Activated naive CD4-positive, alpha-beta T cell treated with Interleukin-2 at 50 U/mL for 16 hours (primary cell): ENCODE measurements around the gene ESR1.
"Not testable (repeated sequence)": the region's sequence is repeated elsewhere in the genome, so short reads cannot be mapped to it uniquely, and the experiment has no call there.

ENCODE experiments used
- DNase-seq: peaks from one replicate; pipeline ENCODE4 v3.0.0-alpha.2; 2020

The ESR1 gene

DNA sequence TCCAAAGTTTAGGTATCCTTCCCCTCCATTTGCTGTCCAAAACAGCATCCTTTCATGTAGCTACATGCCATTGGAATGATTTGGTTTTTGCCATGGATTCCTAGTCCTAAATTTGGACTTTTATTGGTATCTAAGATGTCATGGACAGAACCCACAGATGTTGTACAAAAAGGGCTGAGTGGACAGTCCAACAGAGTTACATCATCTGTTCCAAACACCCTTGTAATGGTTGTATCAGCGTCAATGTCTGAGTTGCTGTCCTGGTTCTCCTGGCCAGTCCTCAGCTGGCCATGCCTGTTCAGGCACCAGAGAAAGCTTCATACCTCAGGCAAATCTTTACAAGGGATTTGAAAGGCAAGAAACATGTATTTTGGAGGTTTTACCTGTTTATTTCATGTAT, 191.3 kb downstream of the ESR1 start:
- DNase-seq, result no peak

DNA sequence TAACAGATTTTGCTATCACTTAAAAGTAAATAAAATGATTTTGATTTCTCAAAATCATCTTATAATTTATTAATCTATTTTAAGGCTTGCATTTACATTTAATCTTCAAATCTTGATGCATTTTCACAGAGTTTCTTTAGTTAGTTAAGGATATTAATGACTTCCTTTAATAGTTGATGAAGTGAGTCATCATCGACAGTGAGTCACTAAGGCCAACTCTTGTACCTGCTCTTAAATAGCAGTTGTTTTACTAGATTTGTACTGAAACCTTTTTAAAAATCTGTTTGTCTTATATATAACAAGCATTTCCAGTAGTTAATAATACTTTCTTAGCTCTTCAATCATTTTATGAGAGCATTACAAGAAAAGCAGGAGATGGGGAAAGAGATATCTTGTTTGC, 191.7 kb downstream of the ESR1 start:
- DNase-seq, result no peak

DNA sequence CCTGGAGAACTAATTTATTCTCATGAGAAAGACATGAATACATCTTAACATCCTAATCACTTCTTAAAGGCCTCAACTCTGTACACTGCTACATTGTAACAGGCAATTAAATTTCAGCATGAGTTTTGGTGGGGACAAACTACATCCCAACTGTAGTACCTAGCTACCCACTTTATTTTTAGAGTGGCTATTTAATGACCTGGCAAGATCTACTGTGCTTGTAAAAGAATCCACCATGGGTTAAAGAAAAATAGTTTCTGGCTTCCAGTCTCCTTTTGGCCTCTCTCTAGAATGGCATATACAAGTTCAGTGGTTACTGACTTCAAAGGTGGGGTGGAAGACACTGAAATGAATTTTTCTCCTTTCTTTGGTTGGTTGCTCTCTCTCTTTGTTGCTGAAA, 193.9 kb downstream of the ESR1 start:
- no peak for DNase-seq

DNA sequence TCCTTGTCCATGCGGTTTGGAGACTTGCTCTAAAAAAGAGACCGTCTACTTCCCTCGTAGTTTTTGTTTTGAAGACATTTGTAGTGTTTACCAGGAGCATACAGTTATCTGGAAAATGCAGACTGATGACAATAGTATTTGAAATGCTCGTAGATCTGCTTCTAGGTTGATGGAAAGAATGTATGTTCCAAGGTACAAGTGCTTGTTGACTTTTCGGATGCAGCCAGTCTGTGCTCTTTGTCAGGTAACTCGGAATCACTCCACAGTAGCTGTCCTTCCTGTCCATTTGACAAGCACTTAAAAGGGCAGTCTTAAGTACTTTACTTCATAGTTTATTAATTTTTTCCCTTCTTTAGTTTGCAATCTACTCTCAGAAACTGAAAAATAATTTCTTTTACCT, 194.8 kb downstream of the ESR1 start:
- no peak for DNase-seq

DNA sequence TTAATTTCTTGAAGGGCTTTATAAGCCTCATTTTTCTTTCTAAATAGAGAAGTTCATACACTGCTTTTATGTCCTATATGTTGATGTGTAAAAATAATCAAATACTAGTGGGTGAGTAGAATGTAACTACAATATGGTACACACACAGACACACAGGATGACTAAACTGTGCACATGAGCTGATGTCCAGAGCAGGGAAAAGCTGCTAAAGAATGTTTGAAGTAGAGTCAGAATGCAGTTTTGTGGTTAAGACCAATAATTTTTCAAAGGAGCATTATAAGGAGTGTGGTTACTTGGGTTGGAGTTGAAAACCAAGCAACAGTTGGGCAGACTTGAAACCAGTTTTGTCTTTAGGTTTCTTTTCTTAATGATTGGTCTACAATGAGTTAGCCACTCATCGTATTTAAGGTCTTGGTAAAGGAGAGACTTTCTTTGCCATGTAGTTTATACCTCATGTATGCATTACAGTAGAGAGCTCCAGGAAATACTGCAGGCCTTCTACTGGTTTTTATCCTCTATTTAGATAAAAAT, 196.6 kb downstream of the ESR1 start:
- DNase-seq, result no peak

DNA sequence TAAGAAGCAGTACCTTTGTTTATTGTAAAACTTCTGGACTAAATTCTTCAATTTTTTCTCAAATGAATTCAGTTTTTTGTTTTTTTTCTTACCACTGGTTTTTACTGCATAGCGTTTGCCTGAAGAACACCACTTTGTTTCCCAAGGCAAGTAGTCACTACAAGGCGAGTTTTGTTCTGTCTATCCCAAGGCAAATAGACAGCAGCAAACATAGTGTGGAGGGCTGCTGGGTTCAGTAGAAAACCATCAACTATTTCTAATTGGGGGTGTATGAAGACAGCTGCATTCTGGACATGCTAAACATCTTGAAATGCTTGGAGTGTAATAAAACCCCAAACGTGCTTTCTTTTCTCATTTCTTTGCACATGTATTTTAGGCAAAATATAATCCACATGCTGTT, 197.4 kb downstream of the ESR1 start:
- no peak for DNase-seq

DNA sequence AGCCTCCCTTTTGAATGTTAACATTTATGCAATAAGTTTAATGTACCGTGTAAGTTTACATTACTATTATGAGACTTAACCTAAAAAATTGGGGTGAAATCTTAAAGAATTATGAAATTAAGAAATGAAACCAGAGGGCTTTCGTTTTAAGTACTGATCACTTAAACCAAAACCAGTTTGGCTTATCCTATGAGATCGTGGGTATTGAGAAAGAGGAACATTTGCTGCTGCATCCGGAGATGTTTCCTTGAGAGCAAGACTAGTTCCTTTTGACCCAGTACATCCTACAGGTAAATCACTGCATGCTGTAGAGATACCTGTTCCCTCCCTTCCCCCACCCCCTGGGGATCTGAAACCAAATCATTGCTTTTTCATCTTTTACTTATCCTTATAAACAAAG, 201.3 kb downstream of the ESR1 start:
- no peak for DNase-seq

DNA sequence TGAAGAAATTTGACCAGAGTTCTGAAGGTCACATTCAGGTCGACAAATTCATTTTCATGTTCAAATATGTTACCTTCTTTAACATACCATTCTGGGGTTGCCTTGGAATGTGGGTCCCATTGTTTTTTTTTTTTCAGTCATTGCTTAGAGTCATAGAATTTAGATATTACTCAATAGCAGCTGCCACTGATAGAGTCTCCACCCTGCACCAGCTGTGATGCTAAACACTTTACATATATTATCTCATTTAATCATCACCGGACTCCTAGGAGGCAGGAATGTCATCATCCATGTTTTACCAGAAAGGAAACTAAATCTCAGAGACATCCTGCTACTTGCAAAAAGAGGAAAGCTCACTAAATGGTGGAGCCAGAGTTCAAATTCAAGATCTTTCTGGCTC, 204.7 kb downstream of the ESR1 start:
- no peak for DNase-seq

DNA sequence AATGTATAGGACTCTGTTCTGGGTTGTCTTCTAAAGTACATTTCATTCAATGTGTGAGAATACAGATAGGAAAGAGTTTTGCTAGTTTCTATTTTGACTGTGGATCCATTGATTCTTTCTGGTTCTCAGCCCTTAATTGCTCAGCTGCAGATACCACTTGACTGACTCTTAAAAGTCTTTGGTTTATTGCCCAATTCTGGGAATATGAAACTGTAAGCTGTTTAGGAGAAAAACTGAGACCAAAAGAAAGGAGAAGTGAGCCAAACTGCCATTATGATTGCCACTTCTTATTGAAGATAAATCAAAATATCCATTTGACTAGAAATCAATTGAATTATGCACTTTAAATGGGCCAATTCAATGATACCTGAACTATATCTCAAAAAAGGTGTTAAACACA, 211.4 kb downstream of the ESR1 start:
- DNase-seq, result no peak

DNA sequence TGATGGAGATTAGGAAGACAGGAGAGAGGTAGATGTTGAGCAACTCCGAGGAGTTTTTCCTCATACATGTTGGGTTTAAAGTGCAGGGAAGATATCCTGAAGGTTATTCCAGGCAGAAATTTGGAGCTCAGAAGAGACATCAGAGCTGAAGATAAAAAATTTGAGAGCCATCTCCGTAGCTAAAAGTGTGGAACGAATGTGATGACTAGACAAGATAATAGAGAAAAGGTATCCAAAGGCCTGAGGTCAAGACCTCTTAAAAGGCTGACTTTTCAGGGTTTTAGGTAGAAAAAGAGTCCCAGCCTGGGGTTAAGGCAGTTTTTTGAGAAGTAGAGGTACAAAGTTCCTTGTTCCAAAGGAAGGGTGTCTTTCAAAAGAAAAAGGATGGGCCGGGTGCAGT, 214.8 kb downstream of the ESR1 start:
- DNase-seq, result no peak

DNA sequence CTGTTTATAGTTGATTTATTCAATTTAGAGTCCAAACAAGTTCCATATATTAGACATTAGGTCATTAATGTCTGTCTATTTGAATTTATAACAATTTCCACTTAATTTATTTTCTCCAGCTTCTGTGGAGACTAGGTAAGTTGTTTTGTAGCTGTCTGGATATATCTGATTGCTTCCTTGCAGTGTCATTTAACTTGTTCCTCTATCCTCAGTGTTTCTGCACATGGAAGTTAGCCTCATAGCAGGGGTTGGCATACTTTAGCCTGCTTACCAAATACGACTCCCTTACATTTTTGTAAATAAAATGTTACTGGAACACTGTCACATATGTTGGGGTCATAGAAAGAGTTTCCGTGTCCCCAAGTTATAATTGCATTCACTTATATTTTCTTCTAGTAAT, 216.1 kb downstream of the ESR1 start:
- no peak for DNase-seq

DNA sequence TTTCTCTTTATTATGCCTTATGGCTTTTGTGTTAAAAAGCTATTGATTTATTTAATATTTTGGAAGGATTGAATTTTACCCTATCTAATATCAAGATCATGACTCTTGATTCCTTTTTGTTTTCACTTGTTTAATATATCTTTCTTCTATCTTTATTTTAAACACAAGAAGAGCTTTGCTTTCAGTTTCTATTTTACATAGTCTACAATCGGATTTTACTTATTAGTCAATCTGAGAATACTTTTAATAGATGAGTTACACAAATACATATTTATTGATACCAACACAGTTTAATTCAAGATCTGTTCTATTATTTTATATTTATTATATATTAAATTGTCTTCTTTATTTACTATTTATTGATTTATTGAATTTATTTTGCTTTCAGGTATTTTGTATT, 218.8 kb downstream of the ESR1 start:
- no peak for DNase-seq

DNA sequence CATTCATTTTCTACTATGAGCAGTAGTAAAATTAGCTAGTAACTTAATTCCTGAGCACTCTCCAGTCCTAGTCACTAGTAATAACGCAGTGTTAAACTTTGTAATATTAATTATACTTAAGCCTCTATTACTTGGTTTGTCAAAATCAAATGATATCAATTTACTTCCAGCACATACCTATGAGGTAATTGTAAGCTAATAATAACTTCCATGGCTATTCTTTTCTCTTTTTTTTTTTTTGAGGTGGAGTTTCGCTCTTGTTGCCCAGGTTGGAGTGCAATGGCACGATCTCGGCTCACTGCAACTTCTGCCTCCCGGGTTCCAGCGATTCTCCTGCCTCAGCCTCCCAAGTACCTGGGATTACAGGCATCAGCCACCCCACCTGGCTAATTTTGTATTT, 219.3 kb downstream of the ESR1 start:
- DNase-seq, result not testable (repeated sequence)

DNA sequence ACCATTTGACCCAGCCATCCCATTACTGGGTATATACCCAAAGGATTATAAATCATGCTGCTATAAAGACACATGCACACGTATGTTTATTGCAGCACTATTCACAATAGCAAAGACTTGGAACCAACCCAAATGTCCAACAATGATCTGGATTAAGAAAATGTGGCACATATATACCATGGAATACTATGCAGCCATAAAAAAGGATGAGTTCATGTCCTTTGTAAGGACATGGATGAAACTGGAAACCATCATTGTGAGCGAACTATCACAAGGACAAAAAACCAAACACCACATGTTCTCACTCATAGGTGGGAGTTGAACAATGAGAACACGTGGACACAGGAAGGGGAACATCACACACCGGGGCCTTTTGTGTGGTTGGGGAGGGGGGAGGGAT, 226.3 kb downstream of the ESR1 start:
- not testable (repeated sequence) for DNase-seq

DNA sequence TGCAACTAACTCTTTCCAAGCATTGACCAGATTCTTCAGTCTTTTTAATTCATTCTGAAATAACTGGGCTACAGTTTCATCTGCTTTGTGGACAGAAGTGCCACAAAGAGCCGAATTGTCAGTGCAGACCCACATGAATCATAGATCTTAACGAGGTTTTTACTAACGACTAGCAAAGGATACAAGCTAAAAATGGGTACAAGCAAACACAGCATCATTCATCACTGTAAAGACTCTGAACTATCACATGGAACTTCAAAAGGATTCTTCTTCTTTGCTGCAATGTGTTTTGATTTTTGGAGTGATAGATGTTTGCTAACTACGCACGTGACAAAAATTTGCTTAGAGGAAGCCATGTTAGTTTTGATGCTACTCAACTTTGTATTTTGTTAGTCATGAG, 227.1 kb downstream of the ESR1 start:
- DNase-seq, result no peak

DNA sequence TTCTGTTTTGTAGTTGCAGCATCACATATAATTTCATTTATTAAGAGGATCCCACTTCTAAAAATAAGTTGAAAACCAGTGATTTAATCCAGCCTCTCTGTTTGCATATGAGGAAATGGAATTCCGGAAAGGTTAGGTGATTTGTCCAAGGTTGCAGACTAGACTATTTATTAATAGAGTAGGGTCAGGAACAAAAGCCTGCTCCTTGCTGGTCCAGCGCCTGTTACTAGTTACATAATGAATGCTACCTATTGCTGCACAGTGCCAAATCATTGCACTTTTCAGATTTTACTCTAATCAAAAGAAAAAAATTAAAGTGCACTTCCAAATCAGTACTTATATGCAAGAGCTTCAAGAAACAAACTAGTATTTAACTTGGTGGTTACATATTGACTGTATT, 238.6 kb downstream of the ESR1 start:
- DNase-seq, result no peak

DNA sequence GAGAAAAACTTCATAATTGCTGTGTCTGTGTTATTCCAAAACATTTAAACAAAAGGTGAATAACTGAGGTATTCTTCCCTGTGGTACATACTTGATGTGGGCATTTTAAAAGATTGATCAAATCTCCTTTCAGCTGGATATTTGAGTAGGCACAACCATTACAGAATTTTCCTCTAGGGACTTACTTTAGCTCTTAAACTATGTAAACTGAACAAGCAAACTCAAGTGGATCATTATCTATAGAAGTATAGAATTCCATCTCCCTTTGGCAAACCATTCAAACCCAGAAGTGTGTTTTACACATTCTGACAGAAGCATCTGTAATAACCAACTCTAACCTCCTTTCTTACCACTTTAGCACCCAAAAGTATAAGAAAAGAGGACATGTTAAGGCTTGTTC, 241.4 kb downstream of the ESR1 start:
- no peak for DNase-seq

DNA sequence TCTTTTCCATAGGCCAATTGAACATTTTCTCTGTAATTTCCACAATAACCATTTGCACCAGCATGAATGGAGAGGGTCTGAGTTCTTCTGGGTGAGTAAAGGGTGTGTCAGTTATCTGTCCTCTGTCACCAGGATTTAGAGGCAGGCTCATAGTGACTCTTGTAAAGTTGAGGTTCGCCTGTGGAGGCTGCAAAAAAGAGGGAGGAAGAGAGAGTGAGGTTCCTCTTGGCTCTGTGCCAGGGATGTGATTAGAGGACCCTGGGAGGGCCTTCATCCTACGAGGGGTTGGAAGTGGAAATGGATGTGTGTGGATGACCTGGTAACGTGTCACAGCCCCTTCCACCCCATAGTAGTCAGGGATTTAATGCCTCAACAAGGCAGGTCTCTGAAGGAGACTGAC, 242.0 kb downstream of the ESR1 start:
- no peak for DNase-seq

DNA sequence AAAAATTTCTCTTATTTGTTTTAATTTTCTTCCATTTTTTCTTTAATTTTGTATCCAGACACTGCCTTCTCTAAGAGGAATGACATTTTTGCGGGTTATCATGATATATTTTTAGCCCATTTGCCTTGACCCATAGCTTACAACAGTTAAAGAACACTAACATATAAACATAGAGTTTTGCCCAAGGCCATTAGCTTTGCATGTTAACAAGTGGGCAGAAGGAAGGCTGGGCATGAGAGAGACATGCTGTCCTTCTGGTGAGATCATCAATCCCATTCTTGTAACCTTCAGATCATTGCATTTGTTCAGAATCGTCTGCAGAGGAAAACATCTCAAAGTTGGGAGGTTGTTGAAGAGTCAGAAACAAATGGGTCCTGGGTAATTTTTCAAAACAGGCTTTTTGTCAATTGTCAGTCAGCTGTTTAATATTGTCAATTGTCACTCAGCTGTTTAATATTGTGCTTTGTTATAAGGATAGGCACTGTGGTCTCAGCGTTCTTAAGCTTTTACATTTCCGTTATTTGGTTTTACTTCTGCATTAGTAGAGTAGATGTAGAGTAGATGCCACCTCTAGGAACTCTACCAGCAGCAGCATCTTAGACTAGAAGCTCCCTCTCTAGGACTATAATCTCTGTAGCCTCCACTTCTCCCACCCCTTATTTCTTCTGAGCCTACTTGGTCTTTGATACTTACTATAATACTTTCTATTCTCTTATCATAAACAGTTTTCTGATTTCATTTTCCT, 243.1 kb downstream of the ESR1 start:
- DNase-seq, result no peak

DNA sequence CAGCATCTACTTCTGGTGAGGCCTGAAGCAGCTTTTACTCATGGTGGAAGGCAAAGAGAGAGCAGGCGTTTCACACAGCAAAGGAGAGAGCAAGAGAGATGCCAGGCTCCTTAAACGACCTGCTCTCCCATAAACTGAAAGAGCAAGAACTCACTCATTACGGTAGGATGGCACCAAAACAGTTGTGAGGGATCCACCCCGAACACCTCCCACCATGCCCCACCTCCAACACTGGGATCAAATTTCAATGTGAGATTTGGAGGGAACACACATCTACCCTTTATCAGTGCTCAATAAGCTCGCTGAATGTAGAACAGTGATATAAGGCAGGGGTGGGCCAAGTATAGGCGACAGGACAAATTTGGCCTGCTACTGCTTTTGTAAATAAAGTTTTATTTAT, 244.6 kb downstream of the ESR1 start:
- DNase-seq, result no peak

DNA sequence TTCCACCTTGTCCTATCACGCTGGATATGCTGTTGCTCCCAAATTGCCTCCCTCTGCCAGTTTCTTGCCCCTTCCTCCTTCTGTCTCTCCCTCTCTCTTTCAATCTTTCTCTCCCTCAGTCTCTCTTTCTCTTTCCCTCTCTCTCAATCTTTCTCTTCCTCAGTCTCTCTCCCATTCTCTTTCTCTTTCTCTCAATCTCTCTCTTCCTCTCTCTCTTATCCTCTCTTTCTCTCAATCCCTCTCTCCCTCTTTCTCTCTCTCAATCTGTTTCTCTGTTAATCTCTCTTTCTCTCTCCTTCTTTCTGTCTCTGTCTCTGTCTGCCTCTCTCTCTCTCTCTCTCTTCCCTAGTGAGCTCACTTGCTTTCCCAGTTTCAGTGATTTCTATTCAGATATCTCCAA, 245.8 kb downstream of the ESR1 start:
- DNase-seq, result no peak

DNA sequence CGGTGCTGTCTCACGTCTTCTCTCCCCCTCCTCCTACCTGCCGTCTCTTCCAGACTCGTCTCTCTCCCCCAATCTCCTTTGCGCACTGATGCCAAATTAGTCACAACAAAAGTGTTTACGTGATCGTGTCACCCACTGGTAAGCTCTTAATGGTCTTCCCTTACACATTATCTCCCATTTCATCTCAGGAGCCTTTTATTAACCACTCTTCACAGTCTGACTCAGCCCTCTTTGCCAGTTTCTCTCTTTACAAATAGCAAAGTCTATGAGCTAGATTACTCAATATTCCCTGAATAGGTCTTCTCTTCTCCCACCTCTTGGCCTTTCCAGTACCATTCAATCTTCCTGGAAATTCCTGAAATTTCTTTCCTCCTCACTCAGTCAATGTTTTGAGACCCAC, 247.0 kb downstream of the ESR1 start:
- DNase-seq, result no peak

DNA sequence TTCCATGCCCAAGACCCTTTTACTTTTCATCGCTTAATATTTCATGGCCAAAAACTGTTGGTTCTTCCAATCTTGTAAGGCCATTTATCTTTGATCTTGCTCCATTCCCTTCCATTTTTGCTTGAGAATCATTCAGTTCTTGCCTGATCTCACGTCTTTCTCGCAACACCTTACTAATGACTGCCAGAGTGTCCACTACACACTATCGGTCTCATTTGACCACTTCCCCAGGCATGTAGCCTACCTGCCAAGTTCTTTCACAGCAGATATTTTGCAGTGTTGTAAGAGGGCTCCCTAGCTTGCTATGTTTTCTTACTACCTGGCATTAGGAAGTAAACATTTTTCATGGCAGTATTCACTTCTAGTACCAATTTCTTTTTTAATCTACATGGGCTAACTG, 248.0 kb downstream of the ESR1 start:
- DNase-seq, result no peak

DNA sequence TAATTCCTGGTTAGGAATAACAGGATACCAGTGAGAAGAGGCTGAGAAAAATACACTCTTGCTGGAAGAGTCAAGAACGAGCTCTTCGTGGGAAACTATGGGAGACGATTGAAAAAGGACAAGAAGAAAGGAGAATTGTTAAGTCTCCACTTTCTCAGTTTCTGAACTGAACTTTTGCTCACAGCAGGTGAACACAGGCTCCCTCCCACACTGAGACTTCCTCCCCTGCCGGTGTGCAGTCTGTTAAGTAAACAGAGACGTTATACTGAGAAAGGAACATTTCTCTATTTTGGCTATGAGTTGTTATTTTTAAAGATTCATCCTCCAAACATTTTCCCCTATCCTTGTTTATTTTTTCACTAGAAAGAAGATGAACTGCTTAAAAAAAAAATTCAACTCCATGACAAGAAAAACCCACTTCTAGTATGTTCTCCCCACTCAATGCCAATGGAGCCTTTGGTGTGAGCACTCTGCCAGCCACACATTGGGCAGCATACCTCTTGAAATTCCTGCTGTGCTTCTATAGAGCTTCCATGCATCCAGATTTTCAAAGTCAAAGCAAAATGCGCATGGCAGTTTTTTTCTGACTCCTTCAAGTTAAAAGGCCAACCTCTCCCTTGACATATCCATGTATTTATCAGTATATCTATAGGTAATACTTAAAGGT, 250.5 kb downstream of the ESR1 start:
- no peak for DNase-seq

DNA sequence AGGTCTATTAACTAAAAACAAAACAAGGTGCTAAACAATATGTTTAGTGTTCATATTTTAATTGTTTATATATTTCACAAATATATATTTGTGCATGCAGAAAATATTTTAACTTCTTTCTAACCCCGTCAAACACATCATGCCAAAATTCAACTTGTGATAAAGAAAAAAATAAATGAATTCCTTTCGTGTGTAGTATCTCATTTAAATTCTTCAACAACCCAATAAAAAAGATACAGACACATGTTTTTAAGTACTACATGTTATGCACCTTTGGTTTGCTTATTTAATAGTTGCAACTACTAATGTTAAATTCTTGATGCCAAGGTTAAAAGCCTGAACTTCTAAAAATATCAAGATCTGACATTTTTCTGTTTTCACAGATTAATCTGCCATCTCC, 252.4 kb downstream of the ESR1 start:
- DNase-seq, result no peak
